Hematopoietic multipotent progenitor cell treated with erythropoietin and hydrocortisone succinate and interleukin-3 and kit ligand, for 4 days (in vitro differentiated cells): ENCODE data around the gene SPATA13.
A peak's percentile ranks its signal among the peaks of the same experiment; 100 is the strongest.

Experiments used
- DNase-seq: peaks from one replicate; pipeline ENCODE4 v3.0.0-alpha.2; 2015

Gene SPATA13

GRCh38 chr13:24142453-24142852 lies 18.1 kb upstream of the SPATA13 start:
- no peak for DNase-seq

- no peak for DNase-seq
Observed at GRCh38 chr13:24142886-24143285, 17.6 kb upstream of the SPATA13 start.

GRCh38 chr13:24145240-24145639 lies 15.3 kb upstream of the SPATA13 start:
- no peak for DNase-seq

- no peak for DNase-seq
Observed at GRCh38 chr13:24145674-24146073, 14.8 kb upstream of the SPATA13 start.

- DNase-seq = no peak
Observed at GRCh38 chr13:24146961-24147569, 13.5 kb upstream of the SPATA13 start.

- no peak for DNase-seq
Observed at GRCh38 chr13:24147570-24147963, 13.0 kb upstream of the SPATA13 start.

GRCh38 chr13:24148414-24149235 lies 11.9 kb upstream of the SPATA13 start:
- no peak for DNase-seq

- DNase-seq = no peak
Observed at GRCh38 chr13:24149246-24150032, 11.1 kb upstream of the SPATA13 start.

- DNase-seq = no peak
Observed at GRCh38 chr13:24150572-24150971, 9.9 kb upstream of the SPATA13 start.

- no peak for DNase-seq
Observed at GRCh38 chr13:24151864-24152263, 8.7 kb upstream of the SPATA13 start.

- no peak for DNase-seq
Observed at GRCh38 chr13:24152292-24153214, 8.0 kb upstream of the SPATA13 start.

- no peak for DNase-seq
Observed at GRCh38 chr13:24153347-24153746, 7.2 kb upstream of the SPATA13 start.

GRCh38 chr13:24153979-24154701 lies 6.4 kb upstream of the SPATA13 start:
- DNase-seq = no peak

- DNase-seq = peak; percentile 11
Observed at GRCh38 chr13:24159357-24159756, 1.2 kb upstream of the SPATA13 start.

GRCh38 chr13:24161010-24161775 lies 673 bp downstream of the SPATA13 start:
- peak; percentile 66 for DNase-seq

GRCh38 chr13:24161980-24162525 lies 1.5 kb downstream of the SPATA13 start:
- no peak for DNase-seq

- no peak for DNase-seq
Observed at GRCh38 chr13:24162604-24163003, 2.1 kb downstream of the SPATA13 start.

GRCh38 chr13:24165746-24166145 lies 5.2 kb downstream of the SPATA13 start:
- DNase-seq = no peak

- DNase-seq = no peak
Observed at GRCh38 chr13:24166561-24166960, 6.0 kb downstream of the SPATA13 start.

GRCh38 chr13:24167666-24168391 lies 7.3 kb downstream of the SPATA13 start:
- no peak for DNase-seq
